Left ventricle myocardium inferior (tissue), 1 donor: ENCODE measurements around the gene PARL. TPM values are rescaled to one million over a fixed set of nuclear protein-coding genes. Genes with fewer than 3 reads are reported as not detected.
"Not testable (repeated sequence)": the region's sequence is repeated elsewhere in the genome, so short reads cannot be mapped to it uniquely, and the experiment has no call there.

Experiments used
- DNase-seq: peaks from one replicate; pipeline ENCODE4 v3.0.0-alpha.2; 2020
- H3K27ac ChIP-seq: fragments of 200-600 bp; replicated peaks from 2 replicates; pipeline ENCODE4 v1.8.0; 2021
- H3K27me3 ChIP-seq: fragments of 200-600 bp; 2 replicates; pipeline ENCODE4 v1.8.0; 2021; ENCODE audit warnings: low read depth
- H3K36me3 ChIP-seq: fragments of 200-600 bp; 2 replicates; pipeline ENCODE4 v1.8.0; 2021
- H3K4me1 ChIP-seq: fragments of 200-600 bp; 2 replicates; pipeline ENCODE4 v1.8.0; 2021
- H3K4me3 ChIP-seq: fragments of 200-600 bp; 2 replicates; pipeline ENCODE4 v1.8.0; 2021; ENCODE audit warnings: mild to moderate bottlenecking, moderate library complexity
- H3K9me3 ChIP-seq: fragments of 200-600 bp; replicated peaks from 2 replicates; pipeline ENCODE4 v1.8.0; 2021
- intact Hi-C: fragments of 100-400 bp; cut with micrococcal nuclease; formaldehyde crosslinking; loops from one replicate; pipeline ENCODE4 v1.11.0; 2022
- total RNA-seq: library from RNA; stranded (reverse); fragmentation: NEBNext Ultra II Directional; extraction: Animal tissue kit (Norgen Biotek cat#: 25700); gene quantifications from one replicate; pipeline ENCODE4 v1.2.1, GENCODE V29; 2021
- TF ChIP-seq, protein P1 (sequence below): fragments of 200-600 bp; IDR thresholded peaks from 2 replicates; pipeline ENCODE4 v1.8.0; 2021; ENCODE audit warnings: antibody characterized with exemption, mild to moderate bottlenecking, borderline replicate concordance
- donor health status: DM: no; HTN: yes; CAD: no; lungs with severe emphysema.

PARL gene
- total RNA-seq, 1 donor from 2014 or later = 52.8 TPM

- Histone ChIP-seq H3K4me1 (peaks cover 60% of the 10 kb centered on the region), H3K27me3 (no peaks in the 10 kb centered on the region), H3K9me3 (no peaks in the 10 kb centered on the region), H3K27ac (peak overlapping the region; percentile 89), H3K36me3 (peaks cover 2% of the 10 kb centered on the region), H3K4me3 (peak overlapping the region; percentile 96)
- TF ChIP-seq, protein P1, sequence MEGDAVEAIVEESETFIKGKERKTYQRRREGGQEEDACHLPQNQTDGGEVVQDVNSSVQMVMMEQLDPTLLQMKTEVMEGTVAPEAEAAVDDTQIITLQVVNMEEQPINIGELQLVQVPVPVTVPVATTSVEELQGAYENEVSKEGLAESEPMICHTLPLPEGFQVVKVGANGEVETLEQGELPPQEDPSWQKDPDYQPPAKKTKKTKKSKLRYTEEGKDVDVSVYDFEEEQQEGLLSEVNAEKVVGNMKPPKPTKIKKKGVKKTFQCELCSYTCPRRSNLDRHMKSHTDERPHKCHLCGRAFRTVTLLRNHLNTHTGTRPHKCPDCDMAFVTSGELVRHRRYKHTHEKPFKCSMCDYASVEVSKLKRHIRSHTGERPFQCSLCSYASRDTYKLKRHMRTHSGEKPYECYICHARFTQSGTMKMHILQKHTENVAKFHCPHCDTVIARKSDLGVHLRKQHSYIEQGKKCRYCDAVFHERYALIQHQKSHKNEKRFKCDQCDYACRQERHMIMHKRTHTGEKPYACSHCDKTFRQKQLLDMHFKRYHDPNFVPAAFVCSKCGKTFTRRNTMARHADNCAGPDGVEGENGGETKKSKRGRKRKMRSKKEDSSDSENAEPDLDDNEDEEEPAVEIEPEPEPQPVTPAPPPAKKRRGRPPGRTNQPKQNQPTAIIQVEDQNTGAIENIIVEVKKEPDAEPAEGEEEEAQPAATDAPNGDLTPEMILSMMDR = no peak
- intact Hi-C loops = no loop called here
- DNase-seq = no peak
Measured at GRCh38 chr3:183883291-183884096, 1.2 kb downstream of the PARL start.

DNA sequence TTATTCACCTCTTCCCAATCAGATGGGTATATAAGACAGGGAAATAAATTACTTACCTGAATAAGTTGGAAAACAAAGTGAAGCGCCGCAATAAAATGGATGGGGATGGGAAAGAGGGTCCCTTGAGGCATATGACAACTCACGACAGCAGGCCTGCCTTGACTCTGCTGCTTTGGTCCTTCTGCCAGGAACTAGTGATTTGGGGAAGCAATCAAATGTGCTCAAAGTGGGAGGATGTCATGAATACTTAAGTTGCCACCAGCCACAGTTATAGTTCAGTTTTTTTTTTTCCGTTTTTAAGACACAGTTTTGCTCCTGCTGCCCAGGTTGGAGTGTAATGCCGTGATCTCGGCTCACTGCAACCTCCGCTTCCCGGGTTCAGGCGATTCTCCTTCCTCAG lies 4.6 kb downstream of the PARL start:
- no peak overlapping the region for H3K27ac ChIP-seq
- intact Hi-C loops = no loop called here

GRCh38 chr3:183879243-183879642 lies 5.4 kb downstream of the PARL start:
- H3K27ac ChIP-seq = no peak overlapping the region
- H3K4me1 ChIP-seq = peaks cover 60% of the 10 kb centered on the region
- peaks cover 8% of the 10 kb centered on the region for H3K36me3 ChIP-seq
- no peaks in the 10 kb centered on the region for H3K27me3 ChIP-seq
- no peak overlapping the region for H3K4me3 ChIP-seq
- TF ChIP-seq, protein P1 = no peak
- no peaks in the 10 kb centered on the region for H3K9me3 ChIP-seq
- DNase-seq = no peak
- intact Hi-C loops = no loop called here

More for the DNA sequence above, 4.6 kb downstream of the PARL start:
- no peak overlapping the region for H3K4me3 ChIP-seq
- no peaks in the 10 kb centered on the region for H3K9me3 ChIP-seq
- TF ChIP-seq, protein P1 = no peak
- H3K27me3 ChIP-seq = no peaks in the 10 kb centered on the region
- H3K4me1 ChIP-seq = peaks cover 62% of the 10 kb centered on the region
- H3K36me3 ChIP-seq = peaks cover 8% of the 10 kb centered on the region
- DNase-seq = no peak

- Histone ChIP-seq H3K27me3 (no peaks in the 10 kb centered on the region), H3K36me3 (peaks cover 8% of the 10 kb centered on the region), H3K9me3 (no peaks in the 10 kb centered on the region), H3K27ac (peak overlapping the region; percentile 45), H3K4me1 (peaks cover 49% of the 10 kb centered on the region), H3K4me3 (no peak overlapping the region)
- TF ChIP-seq, protein P1 = no peak
- intact Hi-C loops = no loop called here
- DNase-seq = no peak
Measured at GRCh38 chr3:183878071-183878470, 6.6 kb downstream of the PARL start.

DNA sequence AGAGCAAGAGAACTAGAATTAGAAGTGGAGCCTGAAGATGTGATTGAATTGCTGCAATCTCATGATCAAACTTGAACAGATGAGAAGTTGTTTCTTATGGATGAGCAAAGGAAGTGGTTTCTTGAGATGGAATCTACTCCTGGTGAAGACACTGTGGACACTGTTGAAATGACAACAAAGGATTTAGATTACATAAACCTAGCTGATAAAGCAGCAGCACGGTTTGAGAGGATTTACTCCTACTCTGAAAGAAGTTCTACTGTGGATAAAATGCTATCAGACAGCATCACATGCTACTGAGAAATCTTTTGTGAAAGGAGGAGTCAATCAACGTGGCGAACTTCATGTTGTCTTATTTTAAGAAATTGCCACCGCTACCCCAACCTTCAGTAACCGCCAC lies 7.5 kb downstream of the PARL start:
- H3K4me3 ChIP-seq, H3K9me3 ChIP-seq, intact Hi-C loops, DNase-seq, H3K27me3 ChIP-seq, H3K36me3 ChIP-seq: not testable (repeated sequence)
- Histone ChIP-seq H3K27ac (peak overlapping the region; percentile 45), H3K4me1 (peaks cover 41% of the 10 kb centered on the region)

GRCh38 chr3:183875411-183875810 lies 9.3 kb downstream of the PARL start:
- H3K27ac ChIP-seq = no peak overlapping the region
- intact Hi-C loops = no loop called here

More at GRCh38 chr3:183875411-183875810, 9.3 kb downstream of the PARL start:
- DNase-seq = no peak
- Histone ChIP-seq H3K4me3 (no peak overlapping the region), H3K4me1 (peaks cover 37% of the 10 kb centered on the region), H3K36me3 (peaks cover 8% of the 10 kb centered on the region), H3K27me3 (no peaks in the 10 kb centered on the region), H3K9me3 (no peaks in the 10 kb centered on the region)
- TF ChIP-seq, protein P1 = no peak
